GM18909 (cell line): ENCODE measurements around the gene BCKDHB.
"Not testable (repeated sequence)": the region's sequence is repeated elsewhere in the genome, so short reads cannot be mapped to it uniquely, and the experiment has no call there.

Source experiments
- ATAC-seq: cut with Tn5 transposase; IDR thresholded peaks from one replicate; pipeline ENCODE4 v1.9.1; 2021; ENCODE audit warnings: mild to moderate bottlenecking; ENCODE audit not compliant: unreplicated experiment, poor library complexity

BCKDHB gene

DNA sequence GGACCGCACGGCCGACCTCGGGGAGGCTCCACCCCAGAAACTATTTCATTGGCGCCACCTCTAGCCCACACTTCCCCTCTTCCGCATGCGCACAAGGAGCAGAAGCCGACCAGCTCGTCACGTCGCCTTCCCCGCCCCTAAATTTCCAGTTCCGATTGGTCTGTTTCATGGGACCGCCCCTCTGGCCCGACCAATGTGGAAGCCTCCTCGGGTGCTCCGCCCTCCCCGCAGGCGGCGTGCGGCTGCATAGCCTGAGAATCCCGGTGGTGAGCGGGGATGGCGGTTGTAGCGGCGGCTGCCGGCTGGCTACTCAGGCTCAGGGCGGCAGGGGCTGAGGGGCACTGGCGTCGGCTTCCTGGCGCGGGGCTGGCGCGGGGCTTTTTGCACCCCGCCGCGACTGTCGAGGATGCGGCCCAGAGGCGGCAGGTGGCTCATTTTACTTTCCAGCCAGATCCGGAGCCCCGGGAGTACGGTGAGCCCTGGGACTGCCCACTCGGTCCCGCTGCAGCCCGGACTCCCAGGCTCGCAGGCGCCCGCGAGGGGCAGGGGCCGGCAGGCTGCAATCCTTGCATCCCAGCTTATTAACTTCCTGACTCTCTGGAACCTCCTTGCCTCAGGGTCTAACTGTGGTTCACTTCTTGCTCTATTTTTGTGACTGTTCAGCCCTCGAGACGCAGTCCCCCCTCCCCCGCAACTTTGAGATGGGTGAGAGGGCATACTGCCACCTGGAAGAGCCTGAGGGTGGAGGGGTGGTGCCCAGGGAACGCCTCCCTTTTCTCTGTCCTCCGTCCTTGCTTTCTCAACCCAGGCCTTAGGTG lies at the start of gene BCKDHB:
TSS of gene BCKDHB (plus strand) at position 254 of the 818 bp plus-strand sequence. CDS start at position 277, 23 bp downstream.
- ATAC-seq: peak; percentile 99

DNA sequence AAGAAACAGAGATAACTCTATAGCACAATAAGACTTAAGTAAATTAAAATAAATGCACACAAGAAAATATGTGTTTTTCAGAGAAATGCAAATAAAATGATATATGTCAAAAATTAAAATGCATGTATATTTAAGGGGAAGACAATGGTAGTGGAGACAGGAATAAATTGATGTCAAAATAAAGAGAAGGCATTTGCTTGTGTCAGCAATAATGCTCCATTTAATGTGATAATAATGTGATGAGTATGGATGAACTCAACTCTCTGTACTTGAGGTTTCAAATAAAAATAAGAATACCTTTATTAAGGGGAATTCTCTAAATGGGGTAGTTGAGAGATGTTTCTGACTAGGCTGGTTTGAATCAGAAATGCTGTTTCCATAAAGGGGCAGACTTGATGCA lies 45.7 kb upstream of the BCKDHB start:
- ATAC-seq: no peak

DNA sequence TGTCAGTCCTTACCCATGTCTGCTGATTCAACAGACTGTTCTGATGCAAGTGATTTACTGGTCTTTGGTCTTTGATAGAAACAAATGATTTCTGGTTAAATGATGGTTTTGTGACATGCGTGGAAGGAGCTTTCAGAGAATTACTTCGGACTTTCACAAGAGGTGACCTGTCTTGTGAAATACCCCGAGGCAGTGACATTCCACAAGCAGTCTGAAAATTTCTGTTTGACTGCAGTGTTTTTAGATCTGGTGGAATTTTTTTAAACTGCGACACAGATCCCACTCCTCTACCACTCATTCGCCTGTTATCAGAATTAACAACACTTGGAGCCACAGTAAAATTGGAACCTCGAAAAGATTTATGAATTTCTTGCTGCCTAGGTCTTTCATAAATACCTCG lies 38.3 kb upstream of the BCKDHB start:
- not testable (repeated sequence) for ATAC-seq

GRCh38 chr6:80070431-80070830 lies 36.0 kb upstream of the BCKDHB start:
- ATAC-seq: not testable (repeated sequence)

- ATAC-seq: no peak
These were observed 29.4 kb upstream of the BCKDHB start for GRCh38 chr6:80077067-80077466.

DNA sequence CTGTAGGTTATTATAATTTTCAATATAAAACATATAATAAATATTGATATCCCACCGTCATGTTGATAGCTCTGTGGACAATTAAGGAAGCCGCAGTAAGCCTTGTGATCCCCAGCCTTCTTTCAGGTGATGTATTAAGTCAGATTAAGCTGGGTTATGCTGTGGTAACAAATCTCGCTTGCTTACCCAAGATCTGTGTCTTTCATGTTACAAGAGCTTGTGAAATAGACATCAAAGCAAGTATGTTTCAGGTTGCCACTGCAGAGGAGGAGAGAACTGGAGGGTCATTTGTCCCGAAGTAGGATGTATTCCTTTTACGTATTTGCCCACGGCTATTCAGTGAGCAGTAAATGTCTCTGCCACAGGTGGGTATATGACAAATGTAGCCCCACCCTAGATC lies 17.8 kb upstream of the BCKDHB start:
- no peak for ATAC-seq

GRCh38 chr6:80091506-80091905 lies 15.0 kb upstream of the BCKDHB start:
- no peak for ATAC-seq

DNA sequence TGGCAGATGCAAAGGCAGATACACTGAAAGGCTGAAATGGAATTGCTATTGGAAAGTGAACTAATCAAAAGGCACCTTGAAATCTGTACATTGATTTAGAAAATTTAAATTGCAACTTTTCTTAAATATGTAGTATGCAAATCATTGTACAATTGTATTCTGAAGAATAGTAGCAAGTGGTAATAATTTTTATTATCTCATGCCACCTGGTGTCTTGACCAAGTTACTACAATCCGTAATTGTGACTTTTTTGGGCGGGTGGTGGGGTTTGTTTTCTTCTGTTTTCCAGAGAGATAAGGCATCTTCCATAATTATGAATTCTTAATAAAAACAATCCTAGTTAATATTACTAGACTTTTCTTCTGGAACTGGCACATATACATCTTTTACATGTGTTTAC lies 12.5 kb upstream of the BCKDHB start:
- ATAC-seq: peak; percentile 65

DNA sequence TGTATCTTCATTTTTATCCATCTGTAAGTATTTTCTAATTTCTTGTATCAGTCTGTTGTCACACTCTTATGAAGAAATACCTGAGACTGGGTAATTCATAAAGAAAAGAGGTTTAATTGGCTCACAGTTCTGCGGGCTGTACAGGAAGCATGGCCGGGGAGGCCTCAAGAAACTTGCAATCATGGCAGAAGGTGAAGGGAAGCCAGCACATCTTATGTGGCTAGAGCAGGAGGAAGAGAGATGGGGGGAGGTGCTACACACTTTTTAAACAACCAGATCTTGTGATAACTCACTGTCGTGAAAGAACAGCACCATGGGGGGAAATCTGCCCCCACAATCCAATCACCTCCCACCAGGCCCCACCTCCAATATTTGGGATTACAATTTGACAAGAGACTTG lies 10.9 kb upstream of the BCKDHB start:
- no peak for ATAC-seq

GRCh38 chr6:80098392-80098791 lies 8.1 kb upstream of the BCKDHB start:
- ATAC-seq: no peak

DNA sequence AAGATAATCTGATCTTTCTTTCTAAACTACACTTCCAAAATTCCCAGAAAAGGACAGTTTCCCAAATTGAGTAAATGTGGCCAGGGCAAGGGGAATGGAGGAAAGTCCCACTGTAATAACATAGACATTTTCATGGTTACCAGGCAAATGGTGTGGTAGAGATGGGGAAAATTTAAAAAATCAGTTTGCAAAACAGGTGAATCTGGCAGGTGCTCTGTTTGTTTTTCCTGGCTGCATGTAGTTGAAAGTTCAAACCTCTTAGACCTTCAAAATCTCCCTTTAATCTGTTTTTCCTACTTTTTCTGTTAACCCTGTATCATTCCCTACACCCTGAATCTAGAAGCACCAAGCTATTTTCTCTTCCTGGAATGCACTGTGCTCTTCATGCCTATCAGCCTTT lies 2.0 kb upstream of the BCKDHB start:
- no peak for ATAC-seq

GRCh38 chr6:80105972-80106417 lies 476 bp upstream of the BCKDHB start:
- ATAC-seq: peak; percentile 18

- ATAC-seq: not testable (repeated sequence)
These were observed 16.1 kb downstream of the BCKDHB start for GRCh38 chr6:80122576-80122975.

GRCh38 chr6:80126657-80127345 lies 20.3 kb downstream of the BCKDHB start:
- no peak for ATAC-seq

DNA sequence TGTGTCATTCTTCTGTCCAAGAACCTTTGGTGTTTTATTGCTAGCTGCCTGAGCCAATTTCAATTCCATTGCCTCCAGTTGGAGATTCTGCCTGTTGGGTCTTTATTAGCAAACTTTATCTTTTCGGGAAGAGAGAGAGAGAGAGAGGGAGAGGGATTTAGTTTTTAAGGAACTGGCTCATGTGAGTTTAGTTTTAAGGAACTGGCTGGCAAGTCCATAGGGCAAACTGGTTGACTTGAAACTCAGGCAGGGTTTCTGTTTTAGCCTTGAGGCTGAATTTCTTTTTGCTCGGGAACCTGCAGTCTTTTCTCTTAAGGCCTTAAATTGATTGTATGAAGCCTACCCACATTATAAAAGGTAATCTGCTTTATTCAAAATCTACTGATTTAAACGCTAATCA lies 23.0 kb downstream of the BCKDHB start:
- ATAC-seq: no peak

DNA sequence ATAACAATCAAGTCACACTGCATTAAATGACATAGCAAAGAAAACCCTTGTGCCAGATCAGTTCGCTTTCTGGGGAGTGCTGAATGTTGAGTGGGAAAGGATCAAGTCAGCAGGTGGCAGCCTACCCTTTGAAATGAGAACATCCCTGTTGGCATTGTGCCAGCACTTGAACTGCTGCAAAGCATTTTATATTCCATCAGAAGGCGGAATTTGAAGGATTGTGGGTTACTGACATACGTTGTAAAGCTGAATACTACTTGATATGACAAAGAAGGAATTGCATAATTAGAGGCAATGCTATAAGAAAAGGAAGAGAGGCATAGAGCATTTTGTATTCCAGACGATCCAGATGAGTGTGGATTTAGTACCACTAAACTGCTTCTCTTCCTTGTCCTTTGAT lies 26.5 kb downstream of the BCKDHB start:
- ATAC-seq: no peak

- ATAC-seq: no peak
These were observed 27.6 kb downstream of the BCKDHB start for GRCh38 chr6:80134065-80134464.

DNA sequence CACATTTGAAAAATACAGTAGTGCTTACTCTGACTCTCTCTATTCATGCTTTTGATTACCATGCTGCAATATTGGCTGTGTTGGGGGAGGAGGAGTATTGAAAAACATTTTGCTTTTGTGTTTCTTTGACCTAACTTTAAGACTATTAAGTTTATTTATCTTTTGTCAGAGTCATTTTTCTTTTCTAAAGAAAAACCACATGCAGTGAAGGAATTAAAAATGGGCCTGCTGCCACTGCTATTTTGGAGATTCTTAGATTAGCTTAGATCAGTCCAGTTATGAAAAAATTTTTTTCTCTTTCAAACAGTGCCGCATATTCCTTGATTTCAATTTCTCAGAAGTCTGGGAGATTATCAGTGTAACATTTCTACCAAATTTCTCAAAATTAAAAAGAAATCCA lies 36.1 kb downstream of the BCKDHB start:
- no peak for ATAC-seq

DNA sequence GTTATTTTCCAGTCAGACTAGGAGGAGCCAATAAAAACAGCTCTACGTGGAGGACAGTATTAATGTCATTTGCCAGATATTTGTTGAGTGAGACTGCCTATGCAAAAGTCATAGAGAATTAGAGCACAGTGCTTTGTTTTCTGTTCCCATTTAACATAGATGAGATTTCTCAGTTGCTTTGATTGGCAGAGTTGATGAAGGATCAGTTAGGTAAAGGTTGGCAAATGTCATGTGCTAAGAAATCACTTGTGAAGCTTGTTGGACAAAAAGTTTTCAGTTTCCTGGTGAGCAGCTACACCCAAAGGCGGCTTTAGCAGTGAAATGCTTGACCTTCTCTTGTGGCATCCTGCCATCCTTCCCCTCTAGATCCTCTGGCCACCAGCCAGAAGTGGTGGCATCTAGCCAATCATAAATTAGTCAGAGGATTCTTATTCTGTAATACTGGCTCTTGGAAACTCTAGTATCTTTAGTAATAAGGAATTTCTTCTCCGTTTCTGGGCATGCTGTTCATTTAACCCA lies 37.0 kb downstream of the BCKDHB start:
- no peak for ATAC-seq

DNA sequence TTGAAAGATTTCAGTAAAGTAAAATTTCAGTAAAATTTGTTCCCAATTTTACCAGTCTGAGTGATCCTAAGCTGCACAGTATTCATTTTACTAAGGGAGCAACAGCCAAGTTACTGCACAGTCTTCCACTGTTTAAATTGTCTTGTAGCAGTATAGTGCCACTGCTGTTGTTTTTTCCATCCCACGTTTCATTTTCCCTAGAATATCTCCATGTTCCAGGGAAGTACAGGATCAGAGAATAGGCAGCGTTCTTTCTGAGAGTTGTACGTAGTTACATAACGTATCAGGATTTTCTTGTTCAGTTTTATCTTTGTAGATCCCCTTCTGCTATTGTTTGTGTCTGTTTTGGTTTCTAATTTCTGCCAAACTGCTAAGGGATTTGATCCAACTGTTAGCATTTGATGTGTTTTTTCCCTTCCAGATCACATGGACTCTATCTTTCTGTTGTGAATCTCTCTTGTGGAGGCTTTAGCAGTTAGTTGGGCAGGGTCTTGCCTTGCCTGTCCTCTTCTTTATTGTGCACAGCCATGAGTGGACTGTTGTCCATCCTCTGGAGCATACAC lies 38.4 kb downstream of the BCKDHB start:
- ATAC-seq: no peak

- ATAC-seq: peak; percentile 85
These were observed 39.0 kb downstream of the BCKDHB start for GRCh38 chr6:80145509-80145908.
